Osteocyte (in vitro differentiated cells): Measurements from ENCODE around the gene POLL. TPM values are rescaled to one million over a fixed set of nuclear protein-coding genes. Genes with fewer than 3 reads are reported as not detected.

Experiments used
- DNase-seq: peaks from one replicate; pipeline ENCODE4 v3.0.0; 2021; ENCODE audit warnings: mixed read lengths; ENCODE audit not compliant: unreplicated experiment; ENCODE audit errors: extremely low spot score
- H3K27ac Mint-ChIP-seq: one replicate; pipeline ENCODE4 v1.8.0; 2021; ENCODE audit warnings: mild to moderate bottlenecking, mixed read lengths; ENCODE audit not compliant: unreplicated experiment
- H3K27me3 Mint-ChIP-seq: one replicate; pipeline ENCODE4 v1.8.0; 2021; ENCODE audit warnings: mixed read lengths; ENCODE audit not compliant: unreplicated experiment
- H3K36me3 Mint-ChIP-seq: one replicate; pipeline ENCODE4 v1.8.0; 2021; ENCODE audit warnings: mixed read lengths; ENCODE audit not compliant: unreplicated experiment
- H3K4me1 Mint-ChIP-seq: one replicate; pipeline ENCODE4 v1.8.0; 2021; ENCODE audit warnings: mixed read lengths; ENCODE audit not compliant: unreplicated experiment
- H3K4me3 Mint-ChIP-seq: one replicate; pipeline ENCODE4 v1.8.0; 2021; ENCODE audit warnings: mild to moderate bottlenecking, moderate library complexity, mixed read lengths; ENCODE audit not compliant: unreplicated experiment
- H3K9me3 Mint-ChIP-seq: one replicate; pipeline ENCODE4 v1.8.0; 2021; ENCODE audit warnings: mixed read lengths; ENCODE audit not compliant: unreplicated experiment
- CTCF ChIP-seq: fragments of 200-600 bp; sonication (generic); IDR thresholded peaks from 2 replicates; pipeline ENCODE4 v1.5.0; 2021; ENCODE audit warnings: antibody characterized with exemption, mild to moderate bottlenecking, moderate library complexity
- total RNA-seq: library from RNA; stranded (reverse); gene quantifications from 2 replicates; pipeline ENCODE4 v1.2.1, GENCODE V29; 2021

Gene POLL
- total RNA-seq, 1 donor from 2014 or later, result 35.0 TPM

GRCh38 chr10:101558204-101558603, 29.9 kb downstream of the POLL start:
- Mint-ChIP-seq H3K27ac (no peak overlapping the region), H3K36me3 (peaks cover 18% of the 10 kb centered on the region), H3K4me3 (no peak overlapping the region), H3K4me1 (peaks cover 7% of the 10 kb centered on the region), H3K9me3 (no peaks in the 10 kb centered on the region), H3K27me3 (no peaks in the 10 kb centered on the region)
- peak; percentile 69 for DNase-seq
- no peak for TF ChIP-seq CTCF

- Mint-ChIP-seq H3K27ac (no peak overlapping the region), H3K4me3 (no peak overlapping the region), H3K27me3 (no peaks in the 10 kb centered on the region), H3K4me1 (peaks cover 7% of the 10 kb centered on the region), H3K36me3 (peaks cover 22% of the 10 kb centered on the region), H3K9me3 (no peaks in the 10 kb centered on the region)
- TF ChIP-seq CTCF, result no peak
- no peak for DNase-seq
These were observed 30.5 kb downstream of the POLL start for GRCh38 chr10:101557541-101557940.

GRCh38 chr10:101552442-101552841, 35.6 kb downstream of the POLL start:
- H3K36me3 Mint-ChIP-seq, result peaks cover 36% of the 10 kb centered on the region
- no peak overlapping the region for H3K27ac Mint-ChIP-seq
- no peaks in the 10 kb centered on the region for H3K4me1 Mint-ChIP-seq
- H3K4me3 Mint-ChIP-seq, result no peak overlapping the region
- TF ChIP-seq CTCF, result no peak
- no peaks in the 10 kb centered on the region for H3K27me3 Mint-ChIP-seq
- no peaks in the 10 kb centered on the region for H3K9me3 Mint-ChIP-seq
- no peak for DNase-seq

GRCh38 chr10:101550965-101551364, 37.1 kb downstream of the POLL start:
- no peak overlapping the region for H3K27ac Mint-ChIP-seq
- H3K36me3 Mint-ChIP-seq, result peaks cover 42% of the 10 kb centered on the region
- H3K4me3 Mint-ChIP-seq, result no peak overlapping the region
- no peaks in the 10 kb centered on the region for H3K4me1 Mint-ChIP-seq
- no peaks in the 10 kb centered on the region for H3K27me3 Mint-ChIP-seq
- no peak for TF ChIP-seq CTCF
- H3K9me3 Mint-ChIP-seq, result peaks cover 2% of the 10 kb centered on the region
- DNase-seq, result no peak

GRCh38 chr10:101545898-101546297, 42.2 kb downstream of the POLL start:
- Mint-ChIP-seq H3K36me3 (peaks cover 27% of the 10 kb centered on the region), H3K9me3 (peaks cover 5% of the 10 kb centered on the region), H3K4me1 (no peaks in the 10 kb centered on the region), H3K27ac (no peak overlapping the region), H3K27me3 (no peaks in the 10 kb centered on the region), H3K4me3 (no peak overlapping the region)
- TF ChIP-seq CTCF, result no peak
- no peak for DNase-seq
